Fibroblast of skin of right biceps (primary cell): ENCODE measurements around the gene SLC34A3.
A peak's percentile ranks its signal among the peaks of the same experiment; 100 is the strongest.

Experiments used
- DNase-seq: peaks from one replicate; pipeline ENCODE4 v3.0.0-alpha.2; 2013

Gene SLC34A3

GRCh38 chr9:137218754-137219271 lies 11.9 kb upstream of the SLC34A3 start:
- no peak for DNase-seq

DNA sequence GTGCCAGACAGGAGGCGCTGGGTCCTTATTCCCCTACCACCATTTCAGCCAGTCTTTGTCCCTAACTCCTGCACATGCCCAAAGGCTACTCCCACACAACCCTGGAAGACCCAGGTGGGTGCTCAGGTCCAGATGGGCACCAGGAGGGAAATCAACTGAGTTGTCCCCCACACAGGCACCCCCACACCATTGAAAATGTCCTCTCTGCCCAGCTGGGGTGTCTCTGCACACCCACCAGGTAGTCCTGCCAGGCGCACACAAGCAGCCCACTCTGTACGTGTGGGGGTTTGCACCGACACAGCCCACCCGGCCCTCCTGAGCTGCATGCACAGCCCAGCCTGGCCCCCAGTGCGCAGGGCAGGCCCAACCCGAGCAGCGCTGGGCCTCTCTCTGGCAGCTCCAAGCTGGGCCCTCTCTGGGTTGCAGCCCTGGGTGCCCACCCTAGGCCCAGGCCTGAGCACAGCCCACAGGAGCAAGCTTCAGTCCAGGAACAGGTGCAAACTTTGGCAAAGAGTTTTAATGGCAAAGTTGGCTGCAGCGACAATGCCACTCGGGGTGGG lies 10.9 kb upstream of the SLC34A3 start:
- DNase-seq = no peak

DNA sequence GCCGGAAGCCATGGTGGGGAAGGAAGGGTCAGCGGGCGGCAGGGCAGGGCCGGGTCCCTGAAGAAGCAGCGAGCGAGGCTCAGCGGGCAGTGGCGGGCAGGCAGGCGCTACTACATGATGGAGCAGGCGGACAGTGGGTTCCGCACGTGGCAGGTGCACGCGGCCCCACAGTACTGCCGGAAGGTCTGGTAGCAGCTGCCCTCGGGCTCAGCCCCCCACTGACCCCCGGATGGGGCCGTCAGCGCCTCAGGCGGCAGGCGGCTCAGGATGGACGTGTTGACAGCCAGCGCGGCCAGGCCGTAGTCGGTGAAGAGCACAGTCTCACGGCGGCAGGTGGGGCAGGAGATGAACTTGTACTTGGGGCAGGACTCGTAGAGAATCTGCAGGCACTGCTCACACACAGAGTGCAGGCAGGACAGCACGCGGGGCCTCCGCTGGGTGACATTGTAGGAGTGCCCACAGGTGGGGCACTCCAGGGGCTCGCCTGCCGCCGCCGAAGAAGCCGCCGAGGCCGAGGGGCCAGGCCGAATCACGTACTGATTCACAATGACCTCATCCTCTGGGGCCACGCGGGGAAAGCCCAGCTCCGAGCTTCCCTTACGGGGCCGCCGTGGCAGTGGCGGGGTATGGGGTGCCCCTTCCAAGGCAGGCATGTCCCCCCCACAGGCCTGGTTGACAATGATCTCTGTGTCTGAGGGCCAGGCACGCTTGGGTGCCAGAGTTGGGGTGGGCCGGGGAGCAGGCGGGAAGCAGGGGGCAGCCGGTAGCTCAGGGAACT lies 10.2 kb upstream of the SLC34A3 start:
- no peak for DNase-seq

- no peak for DNase-seq
These were observed 9.6 kb upstream of the SLC34A3 start for GRCh38 chr9:137221095-137221505.

DNA sequence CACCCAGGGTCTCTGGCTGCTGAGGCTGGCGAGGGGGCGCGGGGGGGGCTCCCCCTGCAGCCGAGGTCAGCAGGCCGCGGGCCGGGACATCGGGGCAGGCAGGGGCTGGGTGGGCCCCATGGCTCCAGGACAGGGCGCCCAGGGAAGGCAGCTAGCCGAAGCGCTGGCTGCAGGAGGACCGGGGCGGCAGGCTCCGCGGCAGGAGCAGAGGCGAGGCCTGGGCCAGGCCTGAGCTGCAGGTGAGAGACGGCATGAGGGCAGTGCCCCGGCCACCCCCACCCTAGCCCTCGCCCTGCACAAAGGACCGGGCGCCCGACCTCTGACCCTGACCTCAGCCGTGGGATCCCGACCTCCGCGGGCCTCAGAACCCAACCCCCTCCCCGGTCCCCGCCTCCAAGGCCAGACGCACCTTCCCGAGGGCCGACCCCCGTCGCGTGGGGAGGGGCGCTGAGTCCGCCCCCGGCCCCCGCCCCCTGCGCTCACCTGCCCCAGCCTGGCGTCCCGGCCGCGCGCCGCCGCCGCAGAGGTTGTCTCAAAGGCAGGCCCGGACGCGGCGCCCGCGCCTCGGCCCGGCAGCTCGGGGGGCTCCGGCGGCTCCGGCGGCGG lies 9.1 kb upstream of the SLC34A3 start:
- DNase-seq = no peak

- no peak for DNase-seq
These were observed 8.3 kb upstream of the SLC34A3 start, which contains the start of gene RNF208 for GRCh38 chr9:137222190-137223077. RNF208 (minus strand) TSS chr9:137222240; CDS start chr9:137221212, 1,028 bp downstream.

DNA sequence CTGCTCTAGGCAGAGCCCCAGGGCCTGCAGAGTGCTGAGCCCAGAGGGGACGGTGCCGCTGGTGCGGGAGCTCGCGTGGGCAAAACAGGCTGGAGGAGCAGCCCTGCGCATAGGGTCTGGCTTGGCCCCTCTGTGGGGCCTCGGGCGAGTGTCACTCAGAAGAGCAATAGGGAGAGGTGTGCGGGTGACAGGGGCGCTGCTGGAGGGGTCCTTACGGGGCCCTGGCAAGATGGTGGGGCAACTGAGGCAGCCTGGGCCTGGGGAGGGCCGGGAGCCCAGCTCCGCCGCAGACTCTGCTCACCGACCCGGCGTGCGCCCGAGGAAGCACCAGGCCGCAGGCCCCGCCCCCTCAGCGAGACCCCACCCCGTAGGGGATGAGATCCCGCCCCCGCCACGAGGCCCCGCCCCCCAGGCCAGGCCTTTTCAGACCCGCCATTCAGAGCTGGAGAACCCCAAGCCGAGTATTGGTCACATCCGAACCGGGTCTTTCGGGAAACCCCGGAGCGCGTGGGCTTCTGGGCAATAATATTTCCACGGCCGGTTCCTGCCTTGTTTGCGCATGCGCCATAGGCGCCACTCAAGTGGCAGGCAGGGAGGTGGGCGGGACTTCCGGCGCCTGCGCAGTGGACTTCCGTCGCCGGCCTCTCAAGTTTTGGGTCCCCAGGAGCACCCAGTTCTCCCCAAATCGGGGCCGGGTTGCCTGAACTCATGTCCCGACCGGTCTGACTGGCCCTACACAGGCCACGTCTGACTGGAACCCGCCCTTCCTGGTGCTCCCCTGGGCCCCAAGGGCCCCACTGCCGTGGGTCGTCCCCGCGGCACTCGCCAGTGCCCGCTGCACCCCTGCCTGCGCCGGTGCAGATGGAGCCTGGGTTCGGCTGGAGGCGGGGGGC lies 7.4 kb upstream of the SLC34A3 start:
- DNase-seq = peak; percentile 98

DNA sequence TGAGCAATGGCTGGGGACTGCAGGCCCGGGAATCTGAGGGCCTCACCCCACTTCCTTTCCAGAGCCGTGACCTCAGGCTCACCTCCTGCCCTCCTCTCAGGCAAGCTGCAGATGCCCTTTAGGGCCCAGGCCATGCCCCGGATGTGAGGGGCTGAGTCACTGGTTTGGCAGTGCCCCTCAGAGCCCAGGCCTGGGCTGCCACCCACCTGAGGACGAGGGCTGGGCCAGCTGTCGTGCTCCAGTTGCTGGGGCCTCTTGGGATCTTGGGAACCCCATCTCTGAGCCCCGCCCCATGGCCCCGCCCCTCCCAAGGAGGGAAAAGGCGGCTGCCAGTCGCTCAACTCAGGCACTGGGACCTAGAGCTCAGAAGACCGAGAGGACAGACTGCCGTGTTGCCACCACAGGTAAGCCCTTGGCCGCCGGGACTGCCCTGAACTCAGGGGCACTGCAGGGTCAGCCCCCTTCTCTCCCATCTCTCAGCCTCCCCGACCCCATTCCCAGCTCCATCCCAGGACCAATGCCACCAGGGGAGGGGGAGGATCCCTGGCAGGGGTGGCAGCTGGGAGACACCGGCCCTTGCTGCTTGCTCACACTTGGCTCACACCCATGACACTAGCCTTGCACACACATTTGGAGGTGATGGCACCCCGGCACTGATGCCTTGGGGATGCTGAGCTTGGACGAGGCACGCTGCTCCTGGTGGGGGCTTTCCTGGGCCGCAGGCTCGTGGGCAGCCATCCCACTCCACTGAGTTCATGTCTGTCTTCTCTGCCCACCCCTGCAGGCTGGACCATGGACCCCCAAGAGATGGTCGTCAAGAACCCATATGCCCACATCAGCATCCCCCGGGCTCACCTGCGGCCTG lies 5.6 kb upstream of the SLC34A3 start, which contains the start of gene CYSRT1:
TSS of gene CYSRT1 (plus strand) at position 345 of the 865 bp plus-strand sequence. CDS start at position 793, 448 bp downstream.
- DNase-seq = no peak

DNA sequence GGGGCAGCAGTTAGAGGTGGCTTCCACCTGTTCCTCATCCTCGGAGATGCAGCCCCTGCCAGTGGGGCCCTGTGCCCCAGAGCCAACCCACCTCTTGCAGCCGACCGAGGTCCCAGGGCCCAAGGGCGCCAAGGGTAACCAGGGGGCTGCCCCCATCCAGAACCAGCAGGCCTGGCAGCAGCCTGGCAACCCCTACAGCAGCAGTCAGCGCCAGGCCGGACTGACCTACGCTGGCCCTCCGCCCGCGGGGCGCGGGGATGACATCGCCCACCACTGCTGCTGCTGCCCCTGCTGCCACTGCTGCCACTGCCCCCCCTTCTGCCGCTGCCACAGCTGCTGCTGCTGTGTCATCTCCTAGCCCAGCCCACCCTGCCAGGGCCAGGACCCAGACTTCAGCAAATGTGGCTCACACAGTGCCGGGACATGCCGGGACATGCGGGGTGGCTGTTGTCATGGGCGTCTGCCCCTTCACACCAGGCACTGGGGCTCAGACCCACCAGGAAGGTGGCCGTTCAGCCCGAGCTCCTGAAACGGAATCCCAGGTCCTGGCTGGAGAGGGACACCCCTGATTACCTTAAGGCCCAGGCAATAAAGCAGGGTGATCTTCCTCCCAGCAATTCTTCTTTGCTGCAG lies 4.9 kb upstream of the SLC34A3 start:
- no peak for DNase-seq

- DNase-seq = no peak
These were observed 4.2 kb upstream of the SLC34A3 start for GRCh38 chr9:137226338-137227053.

- peak; percentile 64 for DNase-seq
These were observed 3.4 kb upstream of the SLC34A3 start, which contains the start of gene RNF224 for GRCh38 chr9:137227054-137227852. RNF224 (plus strand) TSS chr9:137227502; CDS start chr9:137228336, 834 bp downstream.

GRCh38 chr9:137227853-137228505 lies 2.7 kb upstream of the SLC34A3 start:
- no peak for DNase-seq

DNA sequence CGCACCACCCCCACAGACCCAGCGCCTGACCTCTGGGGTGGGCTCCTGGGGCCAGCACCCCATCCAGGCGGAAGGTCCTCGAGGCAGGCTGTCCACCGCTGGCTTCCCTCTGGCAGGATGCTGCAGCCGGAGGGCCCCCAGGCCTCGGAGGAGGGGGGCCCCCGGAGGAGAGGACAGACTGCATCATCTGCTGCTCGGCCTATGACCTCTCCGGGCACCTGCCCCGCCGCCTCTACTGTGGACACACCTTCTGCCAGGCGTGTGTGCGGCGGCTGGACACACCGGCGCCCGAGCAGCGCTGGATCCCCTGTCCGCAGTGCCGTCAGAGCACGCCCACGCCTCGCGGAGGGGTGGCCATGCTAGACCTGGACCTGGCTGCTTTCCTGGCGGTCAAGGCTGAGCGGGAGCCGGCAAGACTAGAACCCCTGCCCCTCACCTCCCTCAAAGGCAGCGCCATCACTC lies 2.2 kb upstream of the SLC34A3 start:
- DNase-seq = no peak

- DNase-seq = no peak
These were observed 1.5 kb upstream of the SLC34A3 start for GRCh38 chr9:137228968-137229896.

DNA sequence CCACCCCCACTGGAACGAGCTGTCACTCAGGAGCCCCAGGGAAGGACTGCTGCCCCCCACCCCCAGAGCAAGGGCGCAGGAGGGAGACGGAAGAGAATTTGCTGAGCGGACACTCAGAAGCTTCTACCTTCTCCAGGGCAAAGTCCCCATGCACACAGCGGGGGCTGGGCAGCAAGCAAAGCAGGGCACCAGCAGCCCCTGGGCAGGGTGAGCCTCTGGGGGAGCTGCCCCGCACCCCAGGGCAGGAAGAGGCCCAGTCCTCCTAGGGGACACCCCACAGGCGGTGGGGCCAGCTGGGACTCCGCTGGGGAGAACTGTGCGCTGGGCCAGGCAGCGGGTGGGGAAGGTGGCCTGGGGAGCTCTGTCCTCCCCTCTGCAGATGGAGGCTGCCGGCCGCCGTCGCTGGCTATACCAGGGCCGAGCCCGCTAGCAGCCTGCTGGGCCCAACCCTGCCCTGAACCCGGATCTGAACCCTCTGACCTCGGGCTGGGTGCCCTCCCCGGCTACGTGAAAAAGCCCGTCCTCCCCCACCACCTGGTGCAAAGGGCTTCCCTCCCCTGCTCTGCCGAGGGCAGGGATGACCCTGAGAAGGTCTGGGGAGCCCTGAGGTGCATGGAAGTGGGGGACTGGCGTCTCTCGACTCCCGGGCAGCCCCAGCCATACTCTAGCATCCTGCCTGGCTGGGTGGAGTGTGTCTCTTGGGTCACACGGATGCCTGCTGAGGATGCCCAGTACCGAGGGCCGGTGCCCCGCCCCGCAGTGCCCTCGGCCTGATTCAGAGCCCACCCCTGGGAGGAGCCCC lies 597 bp upstream of the SLC34A3 start:
- DNase-seq = no peak
